ENCODE results near the gene CCL28. TPM values are rescaled to one million over a fixed set of nuclear protein-coding genes. Genes with fewer than 3 reads are reported as not detected.
A peak's percentile ranks its signal among the peaks of the same experiment; 100 is the strongest.

CCL28 gene
- total and polyA plus RNA-seq, 12 donors, result 0.10 to 0.59 (median 0.32) TPM; not detected in 1

- Histone ChIP-seq H3K4me1 (peaks cover 0 to 1% (median 0%) of the 10 kb centered on the region in 9 donors), H3K27ac (no peak overlapping the region), H3K9me3 (peaks cover 0 to 28% (median 5%) of the 10 kb centered on the region in 11 donors), H3K36me3 (no peaks in the 10 kb centered on the region), H3K4me3 (no peak overlapping the region), H3K27me3 (peaks cover 0 to 13% (median 0%) of the 10 kb centered on the region in 7 donors)
- no peak for TF ChIP-seq CTCF (IDR thresholded peaks at IDR 0.05)
- DNase-seq (no peak), ATAC-seq (no peak)
- intact Hi-C loops (cut with DNase I), result no loop called here
- WGBS, 2 donors, result 82 to 88% methylated on average over 3 of the region's 3 CpGs
Measured at GRCh38 chr5:43362725-43363435, 49.3 kb downstream of the CCL28 start.

GRCh38 chr5:43358726-43359125, 53.5 kb downstream of the CCL28 start:
- H3K27me3 ChIP-seq, result peaks cover 0 to 4% (median 0%) of the 10 kb centered on the region in 7 donors
- DNase-seq, result no peak
- H3K4me1 ChIP-seq, result peaks cover 0 to 3% (median 0%) of the 10 kb centered on the region in 9 donors
- H3K4me3 ChIP-seq, result no peak overlapping the region
- H3K36me3 ChIP-seq, result no peaks in the 10 kb centered on the region
- no peak for ATAC-seq
- peaks cover 0 to 28% (median 5%) of the 10 kb centered on the region in 11 donors for H3K9me3 ChIP-seq
- TF ChIP-seq CTCF (IDR thresholded peaks at IDR 0.05), result no peak
- intact Hi-C loops (cut with DNase I), result no loop called here
- H3K27ac ChIP-seq, result no peak overlapping the region

GRCh38 chr5:43358301-43358700, 53.9 kb downstream of the CCL28 start:
- DNase-seq (no peak), ATAC-seq (no peak)
- WGBS, 2 donors, result 25 to 40% methylated on average over 3 of the region's 3 CpGs
- Histone ChIP-seq H3K4me3 (no peak overlapping the region), H3K27me3 (peaks cover 0 to 3% (median 0%) of the 10 kb centered on the region in 7 donors), H3K9me3 (peaks cover 0 to 28% (median 5%) of the 10 kb centered on the region in 11 donors), H3K27ac (no peak overlapping the region), H3K4me1 (peaks cover 0 to 3% (median 0%) of the 10 kb centered on the region in 9 donors), H3K36me3 (no peaks in the 10 kb centered on the region)
- intact Hi-C loops (cut with DNase I), result no loop called here
- TF ChIP-seq CTCF (IDR thresholded peaks at IDR 0.05), result no peak

GRCh38 chr5:43357878-43358281, 54.3 kb downstream of the CCL28 start:
- H3K27me3 ChIP-seq, result no peaks in the 10 kb centered on the region
- no peak overlapping the region for H3K4me3 ChIP-seq
- H3K36me3 ChIP-seq, result no peaks in the 10 kb centered on the region
- H3K27ac ChIP-seq, result no peak overlapping the region
- no peak for TF ChIP-seq CTCF (IDR thresholded peaks at IDR 0.05)
- intact Hi-C loops (cut with DNase I), result no loop called here
- DNase-seq (no peak), ATAC-seq (peak in 2 of 8 donors; percentile 43 to 61)
- peaks cover 0 to 28% (median 5%) of the 10 kb centered on the region in 11 donors for H3K9me3 ChIP-seq
- H3K4me1 ChIP-seq, result peaks cover 0 to 3% (median 0%) of the 10 kb centered on the region in 9 donors
- 26 to 42% methylated on average over 3 of the region's 3 CpGs for WGBS, 2 donors
